ENCODE data around the gene TCIRG1.

TCIRG1 gene

DNA sequence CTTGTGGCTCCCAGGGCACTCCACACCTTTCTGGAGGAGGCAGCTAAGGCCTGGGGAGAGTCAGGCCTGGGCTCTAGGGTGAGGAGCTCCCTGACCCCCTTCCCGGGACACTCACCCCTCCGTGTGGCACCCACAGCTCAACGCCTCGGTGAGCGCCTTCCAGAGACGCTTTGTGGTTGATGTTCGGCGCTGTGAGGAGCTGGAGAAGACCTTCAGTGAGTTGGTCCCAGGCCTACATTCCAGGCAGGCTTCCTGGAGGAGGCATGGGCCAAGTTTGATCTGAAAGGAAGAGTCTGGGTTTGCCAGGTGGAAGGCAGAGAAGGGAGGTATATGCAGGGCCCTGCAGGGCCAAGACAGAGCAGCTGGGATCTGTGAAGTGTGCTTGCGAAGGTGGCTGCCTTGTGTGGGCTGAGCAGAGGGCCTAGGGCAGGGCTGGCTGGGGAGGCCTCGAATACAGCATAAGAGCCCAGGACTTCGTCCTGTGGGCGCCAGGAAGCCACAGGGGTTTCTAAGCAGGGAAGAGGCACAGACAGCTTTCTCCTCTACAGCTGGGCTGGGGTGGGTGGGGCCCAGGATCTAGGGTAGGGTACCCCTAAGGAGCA is 2.9 kb downstream of the TCIRG1 start:
- peak overlapping the region; percentile 80; the same call in 1 of the 2 replicates for H3K4me3 ChIP-seq (replicated peaks; ENCODE audit: low read depth, low read length)
- H3K27me3 ChIP-seq (replicated peaks; ENCODE audit: control insufficient read depth, insufficient read depth, low read length) = no peaks in the 10 kb centered on the region
- no peak for TF ChIP-seq CTCF (IDR thresholded peaks at IDR 0.05; ENCODE audit: insufficient read depth, low read length, poor library complexity, severe bottlenecking)
- H3K36me3 ChIP-seq (ENCODE audit: control insufficient read depth, insufficient read depth, low read length) = peaks cover 40% of the 10 kb centered on the region
- peak; percentile 4 for DNase-seq (ENCODE audit: extremely low read depth, insufficient read length)

DNA sequence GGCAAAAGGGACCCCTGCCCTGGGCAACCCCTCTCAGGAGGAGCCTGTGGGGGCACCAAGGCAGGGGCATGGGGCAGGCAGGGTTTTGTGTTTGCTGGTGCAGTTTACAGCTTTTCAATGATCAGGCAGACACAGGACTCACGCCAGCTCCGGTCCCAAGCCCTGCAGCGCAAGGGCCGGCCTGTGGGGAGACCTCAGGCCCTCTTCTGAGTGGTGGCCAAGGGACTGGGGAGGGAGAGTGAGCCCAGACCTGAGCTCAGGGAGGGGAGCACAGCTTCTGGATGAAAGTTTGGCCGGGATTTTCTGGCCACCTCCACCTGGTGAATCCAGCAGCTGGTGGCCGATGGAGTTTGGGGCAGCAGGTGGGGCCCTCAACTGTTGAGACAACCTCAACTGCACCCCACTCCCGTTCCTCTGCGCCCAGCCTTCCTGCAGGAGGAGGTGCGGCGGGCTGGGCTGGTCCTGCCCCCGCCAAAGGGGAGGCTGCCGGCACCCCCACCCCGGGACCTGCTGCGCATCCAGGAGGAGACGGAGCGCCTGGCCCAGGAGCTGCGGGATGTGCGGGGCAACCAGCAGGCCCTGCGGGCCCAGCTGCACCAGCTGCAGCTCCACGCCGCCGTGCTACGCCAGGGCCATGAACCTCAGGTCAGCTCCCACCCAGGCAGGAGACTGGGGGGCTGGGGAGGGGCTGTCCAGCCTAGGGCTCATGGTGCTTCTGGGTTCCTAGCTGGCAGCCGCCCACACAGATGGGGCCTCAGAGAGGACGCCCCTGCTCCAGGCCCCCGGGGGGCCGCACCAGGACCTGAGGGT is 3.6 kb downstream of the TCIRG1 start:
- H3K4me3 ChIP-seq (replicated peaks; ENCODE audit: low read depth, low read length) = no peak overlapping the region
- H3K36me3 ChIP-seq (ENCODE audit: control insufficient read depth, insufficient read depth, low read length) = peaks cover 43% of the 10 kb centered on the region
- TF ChIP-seq CTCF (IDR thresholded peaks at IDR 0.05; ENCODE audit: insufficient read depth, low read length, poor library complexity, severe bottlenecking) = no peak
- no peaks in the 10 kb centered on the region for H3K27me3 ChIP-seq (replicated peaks; ENCODE audit: control insufficient read depth, insufficient read depth, low read length)
- DNase-seq (ENCODE audit: extremely low read depth, insufficient read length) = no peak

DNA sequence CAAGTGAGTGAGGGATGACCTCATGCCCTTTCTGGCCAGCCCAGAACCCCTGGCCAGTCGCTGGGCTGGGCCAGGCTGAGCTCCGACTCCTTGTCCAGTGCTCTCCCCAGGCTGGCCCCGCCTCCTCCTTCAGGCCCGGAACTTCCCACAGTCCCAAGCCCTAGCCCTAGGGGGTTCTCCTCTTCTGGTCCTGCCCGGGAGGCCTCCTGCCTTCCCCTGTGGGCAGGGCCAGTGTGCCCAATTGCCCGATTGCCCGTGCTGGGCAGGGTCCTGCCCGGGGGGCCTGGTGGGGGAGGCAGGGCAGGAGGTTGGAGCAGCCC is 4.2 kb downstream of the TCIRG1 start:
- Histone ChIP-seq H3K4me3 (replicated peaks; ENCODE audit: low read depth, low read length) (no peak overlapping the region), H3K36me3 (ENCODE audit: control insufficient read depth, insufficient read depth, low read length) (peaks cover 49% of the 10 kb centered on the region)
- no peak for TF ChIP-seq CTCF (IDR thresholded peaks at IDR 0.05; ENCODE audit: insufficient read depth, low read length, poor library complexity, severe bottlenecking)

GRCh38 chr11:68043349-68044144 is 4.7 kb downstream of the TCIRG1 start:
- Histone ChIP-seq H3K27me3 (replicated peaks; ENCODE audit: control insufficient read depth, insufficient read depth, low read length) (no peaks in the 10 kb centered on the region), H3K4me3 (replicated peaks; ENCODE audit: low read depth, low read length) (no peak overlapping the region), H3K36me3 (ENCODE audit: control insufficient read depth, insufficient read depth, low read length) (peaks cover 51% of the 10 kb centered on the region)
- DNase-seq (ENCODE audit: extremely low read depth, insufficient read length) = no peak
- TF ChIP-seq CTCF (IDR thresholded peaks at IDR 0.05; ENCODE audit: insufficient read depth, low read length, poor library complexity, severe bottlenecking) = no peak

More for the DNA sequence above, 4.2 kb downstream of the TCIRG1 start:
- DNase-seq (ENCODE audit: extremely low read depth, insufficient read length) = no peak
- H3K27me3 ChIP-seq (replicated peaks; ENCODE audit: control insufficient read depth, insufficient read depth, low read length) = no peaks in the 10 kb centered on the region

DNA sequence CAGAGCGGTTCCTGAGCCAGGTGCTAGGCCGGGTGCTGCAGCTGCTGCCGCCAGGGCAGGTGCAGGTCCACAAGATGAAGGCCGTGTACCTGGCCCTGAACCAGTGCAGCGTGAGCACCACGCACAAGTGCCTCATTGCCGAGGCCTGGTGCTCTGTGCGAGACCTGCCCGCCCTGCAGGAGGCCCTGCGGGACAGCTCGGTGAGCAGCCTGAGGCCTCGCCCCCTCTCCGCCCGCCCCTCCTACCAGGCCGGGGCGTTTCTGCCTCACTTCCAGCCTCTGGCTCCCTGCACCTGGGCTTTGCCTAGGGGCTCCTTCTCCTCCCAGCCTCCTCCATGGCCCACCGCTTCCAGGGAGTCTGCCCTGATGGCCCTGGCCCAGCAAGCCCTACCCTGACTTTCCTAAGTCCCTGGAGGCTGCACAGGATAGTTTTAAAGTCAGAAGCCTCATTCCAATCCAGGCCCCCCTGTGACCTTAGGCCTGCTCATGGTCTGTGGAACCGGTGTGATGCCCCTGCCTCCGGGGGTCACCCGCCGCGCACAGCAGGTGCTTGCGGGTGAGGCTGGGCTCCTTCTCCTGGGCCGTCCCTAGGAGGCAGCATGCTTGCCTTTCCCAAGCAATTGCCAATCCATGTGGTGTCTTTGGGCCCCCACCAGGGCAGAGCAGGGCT is 5.5 kb downstream of the TCIRG1 start:
- no peaks in the 10 kb centered on the region for H3K27me3 ChIP-seq (replicated peaks; ENCODE audit: control insufficient read depth, insufficient read depth, low read length)
- no peak for TF ChIP-seq CTCF (IDR thresholded peaks at IDR 0.05; ENCODE audit: insufficient read depth, low read length, poor library complexity, severe bottlenecking)
- H3K36me3 ChIP-seq (ENCODE audit: control insufficient read depth, insufficient read depth, low read length) = peaks cover 56% of the 10 kb centered on the region
- no peak overlapping the region for H3K4me3 ChIP-seq (replicated peaks; ENCODE audit: low read depth, low read length)
- DNase-seq (ENCODE audit: extremely low read depth, insufficient read length) = no peak

Data from GM06990 (cell line).